ENCODE data around the gene COQ8A. TPM values are rescaled to one million over a fixed set of nuclear protein-coding genes. Genes with fewer than 3 reads are reported as not detected.

The COQ8A gene
- total and polyA plus RNA-seq, 10 of the 15 experiments (the other 5 are each of a cell fraction or from before 2014, with no cell fraction given): 0.72 to 24.8 (median 12.1) TPM

DNA sequence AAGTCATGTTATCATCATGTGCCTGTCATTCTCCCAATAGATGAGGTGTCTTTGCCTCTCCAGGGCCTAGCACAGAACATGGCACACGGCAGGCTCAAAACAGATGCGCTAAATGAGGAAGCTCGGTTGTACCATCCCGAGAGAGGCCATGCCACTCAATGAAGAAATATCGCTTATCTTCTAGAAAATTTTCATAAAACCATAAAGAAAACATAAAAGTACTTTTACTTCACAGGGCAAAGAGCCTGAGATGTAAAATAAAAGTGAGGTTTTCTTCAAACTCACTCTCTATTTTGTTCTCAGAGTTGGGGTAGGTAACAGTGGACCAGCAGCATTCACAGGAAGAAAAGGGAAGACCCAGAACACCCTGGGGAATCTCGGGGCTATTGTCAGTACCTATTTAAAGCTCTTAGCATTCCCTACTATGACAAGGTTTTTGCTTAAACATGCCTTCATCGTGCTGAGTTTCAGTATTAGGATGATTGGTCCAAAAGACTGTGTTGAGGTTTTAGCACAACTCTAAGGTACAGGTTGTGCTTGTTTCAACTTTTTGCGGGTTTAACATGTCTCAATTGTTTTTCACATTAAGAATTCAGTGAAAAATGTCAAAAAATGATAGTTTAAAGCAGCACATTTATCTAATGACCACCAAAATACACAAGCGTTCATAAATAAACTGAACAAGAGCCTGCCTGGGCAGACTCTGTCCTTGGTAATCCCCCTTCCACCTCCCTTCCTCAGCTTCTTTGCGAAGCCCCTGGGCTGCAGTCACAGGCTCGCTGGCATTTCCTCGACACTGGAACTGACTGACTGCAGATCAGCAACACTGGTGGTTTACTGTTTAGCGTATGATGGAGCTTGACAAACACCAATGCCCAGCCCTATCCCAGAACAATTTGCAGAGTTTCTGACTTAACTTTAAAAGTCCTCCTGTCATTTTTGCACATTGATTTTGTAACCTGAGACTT is 55.6 kb downstream of the COQ8A start:
- in situ Hi-C loops (cut with MboI) (no loop called here), intact Hi-C loops (cut with micrococcal nuclease; ENCODE audit: unreplicated experiment) (no loop called here)
- DNase-seq (ENCODE audit: low read depth, low spot score) (peak; percentile 75), FAIRE-seq (peak; percentile 54), ATAC-seq (peak; percentile 95)
- Histone ChIP-seq H3K27ac (ENCODE audit: control insufficient read depth, insufficient read depth) (peak overlapping the region; percentile 55), H2AFZ (ENCODE audit: control insufficient read depth, low read depth, low read length) (peak overlapping the region; percentile 52), H3K27me3 (replicated peaks in 1 of 2; ENCODE audit: control insufficient read depth in 2 of 2, insufficient read depth in 2 of 2, low read length in 1 of 2) (no peaks in the 10 kb centered on the region), H3K9me3 (replicated peaks; ENCODE audit: control insufficient read depth, insufficient read depth, low read length) (no peaks in the 10 kb centered on the region), H3K4me2 (ENCODE audit: control insufficient read depth, insufficient read depth) (peak overlapping the region; percentile 44), H4K20me1 (ENCODE audit: control insufficient read depth, insufficient read depth) (no peaks in the 10 kb centered on the region), H3K9ac (ENCODE audit: control insufficient read depth, insufficient read depth, low read length) (0 out of 2 replicates have a peak overlapping the region, but pooled peaks have one; percentile 6), H3K4me3 (peak overlapping the region; percentile 48), H3K36me3 (ENCODE audit: control insufficient read depth in 2 of 2, insufficient read depth in 2 of 2, low read length in 1 of 2) (no peaks in the 10 kb centered on the region), H3K4me1 (ENCODE audit: control insufficient read depth, insufficient read depth, low read length) (peaks cover 12% of the 10 kb centered on the region), H3K79me2 (ENCODE audit: control insufficient read depth, insufficient read depth, low read length) (no peaks in the 10 kb centered on the region)
- ChIA-PET SMC1A (ENCODE audit: uncharacterized antibody, unreplicated experiment) (interaction anchor here (1.0 to 1.9 kb wide), 3 partner anchors 11 to 39 kb away, joined by 3 to 5 read pairs (median 3); no protein-coding TSS in a partner anchor), CTCF (interaction anchor here (1.1 to 2.1 kb wide), 2 partner anchors 11 to 167 kb away, joined by 3 to 5 read pairs; no protein-coding TSS in a partner anchor), RAD21 (ENCODE audit: unreplicated experiment) (interaction anchor here (1.1 to 1.2 kb wide), 3 partner anchors 82 to 256 kb away, joined by 3 read pairs; partner anchors contain the start of gene ITPKB), POLR2A (no interaction called here)
- BruUV-seq (replicated peaks): no TSS peak
- WGBS (ENCODE audit: insufficient coverage, insufficient replicate concordance, low lambda C conversion rate, missing lambda C conversion rate): 1% methylated on average over 13 of the region's 13 CpGs
- TF ChIP-seq CBX3 (IDR thresholded peaks at IDR 0.05; ENCODE audit: borderline replicate concordance, low read depth) (no peak), BCLAF1 (IDR thresholded peaks at IDR 0.05) (no peak), CHD1 (IDR thresholded peaks at IDR 0.05; ENCODE audit: low read depth, low read length) (no peak), GATAD2B (conservative IDR thresholded peaks at IDR 0.05; ENCODE audit: low read depth) (no peak), HDAC6 (IDR thresholded peaks at IDR 0.05; ENCODE audit: unreplicated experiment) (no peak), RCOR1 (conservative IDR thresholded peaks at IDR 0.05; ENCODE audit: low read depth, low read length) (no peak), POLR2AphosphoS5 (IDR thresholded peaks at IDR 0.05; ENCODE audit: low read length) (no peak), BRCA1 (IDR thresholded peaks at IDR 0.05; ENCODE audit: low read depth, low read length) (no peak), ZNF384 (IDR thresholded peaks at IDR 0.05; ENCODE audit: borderline replicate concordance, low read depth, low read length) (no peak), REST (IDR thresholded peaks at IDR 0.05; ENCODE audit: low read depth, low read length) (no peak), ELK1 (IDR thresholded peaks at IDR 0.05; ENCODE audit: low read depth, low read length) (no peak), SRF (IDR thresholded peaks at IDR 0.05; ENCODE audit: low read depth in 2 of 2, low read length in 2 of 2) (no peak), IKZF2 (IDR thresholded peaks at IDR 0.05) (peak; percentile 85 to 89)
- TF ChIP-seq, protein P1, sequence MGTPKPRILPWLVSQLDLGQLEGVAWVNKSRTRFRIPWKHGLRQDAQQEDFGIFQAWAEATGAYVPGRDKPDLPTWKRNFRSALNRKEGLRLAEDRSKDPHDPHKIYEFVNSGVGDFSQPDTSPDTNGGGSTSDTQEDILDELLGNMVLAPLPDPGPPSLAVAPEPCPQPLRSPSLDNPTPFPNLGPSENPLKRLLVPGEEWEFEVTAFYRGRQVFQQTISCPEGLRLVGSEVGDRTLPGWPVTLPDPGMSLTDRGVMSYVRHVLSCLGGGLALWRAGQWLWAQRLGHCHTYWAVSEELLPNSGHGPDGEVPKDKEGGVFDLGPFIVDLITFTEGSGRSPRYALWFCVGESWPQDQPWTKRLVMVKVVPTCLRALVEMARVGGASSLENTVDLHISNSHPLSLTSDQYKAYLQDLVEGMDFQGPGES (IDR thresholded peaks at IDR 0.05): no peak

Data from GM12878 (cell line).